SK-N-SH (cell line): ENCODE measurements around the gene REC114. TPM values are rescaled to one million over a fixed set of nuclear protein-coding genes. Genes with fewer than 3 reads are reported as not detected.
"Not testable (repeated sequence)": the region's sequence is repeated elsewhere in the genome, so short reads cannot be mapped to it uniquely, and the experiment has no call there.

Source experiments
- CTCF ChIA-PET: fragments of 300-600, 350-600 bp; formaldehyde crosslinking; extraction: SDS; loops from one replicate; lab custom pipeline; 2021; lab: Yijun Ruan, JAX
- POLR2A ChIA-PET: fragments of 350-600 bp; sonication (Branson Sonifier 250); formaldehyde crosslinking; extraction: SDS; loops from one replicate; lab custom pipeline; 2020; ENCODE audit warnings: antibody characterized with exemption, inconsistent platforms; lab: Yijun Ruan, JAX
- DNase-seq: peaks from one replicate; pipeline ENCODE4 v3.0.0; 2012
- H2AFZ ChIP-seq: fragments of 200-600 bp; sonication (generic); 2 replicates; pipeline ENCODE4 v1.8.1; 2016; ENCODE audit warnings: antibody characterized with exemption, mild to moderate bottlenecking, low read depth
- H3F3A ChIP-seq: fragments of 200-600 bp; sonication (generic); replicated peaks from 2 replicates; pipeline ENCODE3; 2016; ENCODE audit warnings: antibody characterized with exemption, mild to moderate bottlenecking; ENCODE audit not compliant: insufficient read depth
- H3K27ac ChIP-seq, 2 experiments: fragments of 200-500 bp in 1 of 2; fragments of 200-600 bp in 1 of 2; sonication (Bioruptor generic) in 1 of 2; sonication (generic), shearing (Covaris generic) in 1 of 2; 2 replicates each; pipeline versions ENCODE4 v1.5.1 to v1.6.1; 2014 to 2016; ENCODE audit warnings: low read depth in 2 of 2, inconsistent platforms in 1 of 2, low read length in 1 of 2, mild to moderate bottlenecking in 1 of 2, mixed read lengths in 1 of 2
- H3K27me3 ChIP-seq: fragments of 200-600 bp; sonication (generic), shearing (Covaris generic); 2 replicates; pipeline ENCODE4 v1.6.1; 2016; ENCODE audit warnings: mixed run types; ENCODE audit not compliant: insufficient read depth
- H3K36me3 ChIP-seq, 2 experiments: fragments of 200-500 bp in 1 of 2; fragments of 200-600 bp in 1 of 2; sonication (Bioruptor generic) in 1 of 2; sonication (generic) in 1 of 2; replicated peaks in 1 of 2; 2 replicates each; pipeline versions ENCODE3 to v1.5.1; 2014 to 2016; ENCODE audit warnings: low read length in 1 of 2, mild to moderate bottlenecking in 1 of 2; ENCODE audit not compliant: insufficient read depth in 2 of 2, control insufficient read depth in 1 of 2
- H3K4me1 ChIP-seq, 2 experiments: fragments of 200-500 bp in 1 of 2; fragments of 200-600 bp in 1 of 2; sonication (Bioruptor generic) in 1 of 2; sonication (generic), shearing (Covaris generic) in 1 of 2; 2 replicates each; pipeline versions ENCODE4 v1.5.1 to v1.6.1; 2014 to 2016; ENCODE audit warnings: low read depth in 1 of 2, low read length in 1 of 2, mixed run types in 1 of 2; ENCODE audit not compliant: insufficient read depth in 2 of 2, control insufficient read depth in 1 of 2
- H3K4me2 ChIP-seq: fragments of 200-600 bp; sonication (generic), shearing (Covaris generic); 2 replicates; pipeline ENCODE4 v1.6.1; 2017; ENCODE audit warnings: mixed run types
- H3K4me3 ChIP-seq, 2 experiments: fragments of 200-500 bp in 1 of 2; fragments of 200-600 bp in 1 of 2; sonication (Bioruptor generic) in 1 of 2; sonication (generic), shearing (Covaris generic) in 1 of 2; 2 replicates each; pipeline versions ENCODE4 v1.5.1 to v1.8.1; 2014 to 2016; ENCODE audit warnings: low read depth in 2 of 2, inconsistent platforms in 1 of 2, low read length in 1 of 2, mild to moderate bottlenecking in 1 of 2, mixed read lengths in 1 of 2, moderate library complexity in 1 of 2
- H3K79me2 ChIP-seq: fragments of 200-600 bp; sonication (generic); 2 replicates; pipeline ENCODE4 v1.8.1; 2017; ENCODE audit warnings: mild to moderate bottlenecking; ENCODE audit not compliant: insufficient read depth
- H3K9ac ChIP-seq: fragments of 200-600 bp; sonication (generic); 2 replicates; pipeline ENCODE4 v1.6.1; 2017; ENCODE audit warnings: mixed run types
- H3K9me2 ChIP-seq: fragments of 200-600 bp; sonication (generic); 2 replicates; pipeline ENCODE4 v1.6.1; 2017; ENCODE audit warnings: mixed run types
- H3K9me3 ChIP-seq: fragments of 200-600 bp; sonication (generic); 2 replicates; pipeline ENCODE4 v1.6.1; 2017; ENCODE audit warnings: mixed run types, mild to moderate bottlenecking, moderate library complexity
- H4K20me1 ChIP-seq: fragments of 200-600 bp; sonication (generic); 2 replicates; pipeline ENCODE4 v1.6.1; 2017; ENCODE audit warnings: mild to moderate bottlenecking, mixed run types; ENCODE audit not compliant: insufficient read depth
- CTCF ChIP-seq: fragments of 200-600 bp; sonication (generic); IDR thresholded peaks from 2 replicates; pipeline ENCODE4 v1.6.1; 2017; ENCODE audit warnings: antibody characterized with exemption, mild to moderate bottlenecking, moderate library complexity
- ELF1 ChIP-seq: IDR thresholded peaks from 2 replicates; pipeline ENCODE4 v1.4.0; 2012
- EZH2phosphoT487 ChIP-seq: fragments of 200-600 bp; sonication (generic); IDR thresholded peaks from 2 replicates; pipeline ENCODE4 v1.6.1; 2017; ENCODE audit warnings: low read depth, mixed run types, mild to moderate bottlenecking, antibody characterized with exemption, moderate library complexity, borderline replicate concordance
- FOSL2 ChIP-seq: IDR thresholded peaks from 2 replicates; pipeline ENCODE4 v1.4.0; 2012; ENCODE audit warnings: low read depth, mild to moderate bottlenecking, moderate library complexity, borderline replicate concordance
- FOXJ3 ChIP-seq: sonication (generic); formaldehyde crosslinking; IDR thresholded peaks from 2 replicates; pipeline ENCODE4 v1.5.1; 2020; ENCODE audit warnings: mild to moderate bottlenecking, missing genetic modification reagents
- GABPA ChIP-seq: IDR thresholded peaks from 2 replicates; pipeline ENCODE4 v1.4.0; 2012; ENCODE audit warnings: low read depth, mild to moderate bottlenecking
- MAX ChIP-seq: IDR thresholded peaks from 2 replicates; pipeline ENCODE4 v1.4.0; 2012; ENCODE audit warnings: low read depth
- MEF2A ChIP-seq: IDR thresholded peaks from 2 replicates; pipeline ENCODE4 v1.4.0; 2012; ENCODE audit warnings: low read depth, borderline replicate concordance
- NFIC ChIP-seq: IDR thresholded peaks from 2 replicates; pipeline ENCODE4 v1.4.0; 2012; ENCODE audit warnings: borderline replicate concordance
- RAD21 ChIP-seq: IDR thresholded peaks from 2 replicates; pipeline ENCODE4 v1.6.1; 2012; ENCODE audit warnings: mild to moderate bottlenecking, low read length
- RCOR1 ChIP-seq: fragments of 150-350 bp; IDR thresholded peaks from 2 replicates; pipeline ENCODE4 v1.6.1; 2017; ENCODE audit warnings: antibody characterized with exemption, low read length
- RFX5 ChIP-seq: IDR thresholded peaks from 2 replicates; pipeline ENCODE4 v1.6.1; 2012; ENCODE audit warnings: mild to moderate bottlenecking, improper control_type of control experiment, low read length
- RXRA ChIP-seq: IDR thresholded peaks from 2 replicates; pipeline ENCODE4 v1.4.0; 2012; ENCODE audit warnings: low read depth, mild to moderate bottlenecking, borderline replicate concordance
- SIN3A ChIP-seq: IDR thresholded peaks from 2 replicates; pipeline ENCODE4 v1.6.1; 2012; ENCODE audit warnings: low read depth, mild to moderate bottlenecking, low read length, moderate library complexity, borderline replicate concordance
- TCF12 ChIP-seq: IDR thresholded peaks from 2 replicates; pipeline ENCODE4 v1.4.0; 2012
- WGBS: methylation state at CpG from one replicate; pipeline ENCODE4 v1.1.6; 2017; ENCODE audit warnings: low lambda C conversion rate; 5-methylcytosine and 5-hydroxymethylcytosine counted together
- polyA plus RNA-seq, 3 experiments: library from polyadenylated mRNA; depleted of rRNA; stranded (reverse); fragments of >200 nt; gene quantifications; 2 replicates each; pipeline ENCODE4 v1.2.3, GENCODE V29; 2012
- TF ChIP-seq, protein P1 (sequence below): fragments of 150-350 bp; IDR thresholded peaks from 2 replicates; pipeline ENCODE4 v1.6.1; 2016; ENCODE audit warnings: mild to moderate bottlenecking, low read depth, low read length
- TF ChIP-seq, protein P2 (sequence below): IDR thresholded peaks from 2 replicates; pipeline ENCODE4 v1.4.0; 2012; ENCODE audit warnings: low read depth, borderline replicate concordance

The REC114 gene
- polyA plus RNA-seq, 1 of the 3 experiments (the other 2 are of a cell fraction), result not detected

- Histone ChIP-seq H3K9me2 (no peaks in the 10 kb centered on the region), H2AFZ (no peak overlapping the region), H3K27me3 (no peaks in the 10 kb centered on the region), H3K4me3 (no peak overlapping the region), H3K36me3 (no peaks in the 10 kb centered on the region), H3K9ac (no peak overlapping the region), H4K20me1 (no peaks in the 10 kb centered on the region), H3F3A (no peaks in the 10 kb centered on the region), H3K4me1 (peaks cover 0 to 9% of the 10 kb centered on the region in 2 experiments; a peak in 1 of 4 replicates), H3K9me3 (no peaks in the 10 kb centered on the region), H3K79me2 (no peaks in the 10 kb centered on the region), H3K27ac (no peak overlapping the region), H3K4me2 (no peak overlapping the region)
- TF ChIP-seq GABPA (no peak), EZH2phosphoT487 (no peak), SIN3A (no peak), FOSL2 (no peak), ELF1 (no peak), TCF12 (no peak), CTCF (no peak), RCOR1 (no peak), MAX (no peak), FOXJ3 (CRISPR knock-in tag) (no peak), RXRA (no peak), RAD21 (no peak), RFX5 (no peak), NFIC (no peak), MEF2A (no peak)
- TF ChIP-seq, protein P1, sequence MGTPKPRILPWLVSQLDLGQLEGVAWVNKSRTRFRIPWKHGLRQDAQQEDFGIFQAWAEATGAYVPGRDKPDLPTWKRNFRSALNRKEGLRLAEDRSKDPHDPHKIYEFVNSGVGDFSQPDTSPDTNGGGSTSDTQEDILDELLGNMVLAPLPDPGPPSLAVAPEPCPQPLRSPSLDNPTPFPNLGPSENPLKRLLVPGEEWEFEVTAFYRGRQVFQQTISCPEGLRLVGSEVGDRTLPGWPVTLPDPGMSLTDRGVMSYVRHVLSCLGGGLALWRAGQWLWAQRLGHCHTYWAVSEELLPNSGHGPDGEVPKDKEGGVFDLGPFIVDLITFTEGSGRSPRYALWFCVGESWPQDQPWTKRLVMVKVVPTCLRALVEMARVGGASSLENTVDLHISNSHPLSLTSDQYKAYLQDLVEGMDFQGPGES, result no peak
- TF ChIP-seq, protein P2, sequence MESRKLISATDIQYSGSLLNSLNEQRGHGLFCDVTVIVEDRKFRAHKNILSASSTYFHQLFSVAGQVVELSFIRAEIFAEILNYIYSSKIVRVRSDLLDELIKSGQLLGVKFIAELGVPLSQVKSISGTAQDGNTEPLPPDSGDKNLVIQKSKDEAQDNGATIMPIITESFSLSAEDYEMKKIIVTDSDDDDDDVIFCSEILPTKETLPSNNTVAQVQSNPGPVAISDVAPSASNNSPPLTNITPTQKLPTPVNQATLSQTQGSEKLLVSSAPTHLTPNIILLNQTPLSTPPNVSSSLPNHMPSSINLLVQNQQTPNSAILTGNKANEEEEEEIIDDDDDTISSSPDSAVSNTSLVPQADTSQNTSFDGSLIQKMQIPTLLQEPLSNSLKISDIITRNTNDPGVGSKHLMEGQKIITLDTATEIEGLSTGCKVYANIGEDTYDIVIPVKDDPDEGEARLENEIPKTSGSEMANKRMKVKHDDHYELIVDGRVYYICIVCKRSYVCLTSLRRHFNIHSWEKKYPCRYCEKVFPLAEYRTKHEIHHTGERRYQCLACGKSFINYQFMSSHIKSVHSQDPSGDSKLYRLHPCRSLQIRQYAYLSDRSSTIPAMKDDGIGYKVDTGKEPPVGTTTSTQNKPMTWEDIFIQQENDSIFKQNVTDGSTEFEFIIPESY, result no peak
- DNase-seq, result no peak
- ChIA-PET CTCF (no interaction called here), POLR2A (no interaction called here)
- WGBS, result 47% methylated on average over 3 of the region's 4 CpGs
Measured at GRCh38 chr15:73398861-73399260, 44.1 kb upstream of the REC114 start.

DNA sequence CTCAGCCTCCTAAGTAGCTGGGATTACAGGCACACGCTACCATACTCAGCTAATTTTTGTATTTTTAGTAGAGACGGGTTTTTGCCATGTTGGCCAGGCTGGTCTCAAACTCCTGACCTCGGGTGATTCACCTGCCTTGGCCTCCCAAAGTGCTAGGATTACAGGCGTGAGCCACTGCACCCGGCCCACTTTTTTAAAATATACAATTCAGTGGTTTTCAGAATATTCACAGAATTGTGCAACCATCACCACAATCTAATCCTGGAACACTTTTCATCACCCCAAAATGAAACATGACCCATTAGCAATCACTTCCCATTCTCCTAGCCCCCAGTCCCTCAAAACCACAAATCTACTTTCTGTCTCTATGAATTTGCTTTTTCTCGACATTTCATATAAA is 42.7 kb upstream of the REC114 start:
- H3K4me3 ChIP-seq, H3K4me1 ChIP-seq, CTCF ChIA-PET, H3K27ac ChIP-seq, H3K9me2 ChIP-seq, H3K36me3 ChIP-seq, H3K79me2 ChIP-seq, H3K9me3 ChIP-seq, H3K27me3 ChIP-seq, H3F3A ChIP-seq, POLR2A ChIA-PET, H4K20me1 ChIP-seq, H2AFZ ChIP-seq, H3K9ac ChIP-seq, H3K4me2 ChIP-seq, DNase-seq: not testable (repeated sequence)
- WGBS, result 47% methylated on average over 6 of the region's 6 CpGs
